PFSK-1 (cell line): ENCODE data around the gene GNAO1.

Experiments
- REST ChIP-seq, 2 experiments: IDR thresholded peaks; 2 replicates each; pipeline versions ENCODE4 v1.6.1 to v1.8.0; 2011 to 2012; ENCODE audit warnings: low read depth in 2 of 2, low read length in 2 of 2, control low read depth in 1 of 2, inconsistent platforms in 1 of 2, mild to moderate bottlenecking in 1 of 2, moderate library complexity in 1 of 2; ENCODE audit not compliant: insufficient read depth in 1 of 2
- TAF1 ChIP-seq: IDR thresholded peaks from 2 replicates; pipeline ENCODE4 v1.6.1; 2012; ENCODE audit warnings: low read length, control low read depth, borderline replicate concordance; ENCODE audit not compliant: insufficient read depth

DNA sequence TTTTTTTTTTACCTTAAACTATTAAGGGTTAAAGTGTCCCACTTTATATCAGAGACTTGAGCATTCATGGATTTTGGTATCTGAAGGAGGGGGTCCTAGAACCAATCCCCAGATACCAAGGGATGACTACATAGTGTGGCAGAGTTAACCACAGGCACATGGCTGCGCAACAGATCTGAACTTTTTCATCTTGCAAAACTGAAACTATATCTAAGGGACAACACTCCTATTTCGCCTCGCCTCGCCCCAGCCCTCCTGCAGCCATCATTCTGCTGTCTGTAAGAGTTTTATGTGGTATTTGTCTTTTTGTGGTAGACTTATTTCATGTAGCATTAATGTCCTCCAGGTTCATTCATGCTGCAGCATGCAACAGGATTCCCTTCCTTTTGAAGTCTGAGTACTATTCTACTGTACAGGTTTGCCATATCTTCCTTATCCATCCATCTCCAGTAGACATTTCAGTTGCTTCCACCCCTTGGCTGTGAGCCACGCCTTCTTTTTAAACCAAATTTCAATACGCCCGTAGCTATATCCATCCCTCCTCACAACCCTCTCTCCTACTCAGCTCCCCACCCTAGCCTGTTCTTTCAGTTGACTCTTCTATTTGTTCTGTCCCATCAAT, 180.8 kb downstream of the GNAO1 start:
- TF ChIP-seq TAF1 (no peak), REST (IDR thresholded peaks at IDR 0.05; ENCODE audit: insufficient read depth in 1 of 2, low read depth in 2 of 2, low read length in 2 of 2) (no peak)
